ENCODE measurements around the gene UBE2J1.

DNA sequence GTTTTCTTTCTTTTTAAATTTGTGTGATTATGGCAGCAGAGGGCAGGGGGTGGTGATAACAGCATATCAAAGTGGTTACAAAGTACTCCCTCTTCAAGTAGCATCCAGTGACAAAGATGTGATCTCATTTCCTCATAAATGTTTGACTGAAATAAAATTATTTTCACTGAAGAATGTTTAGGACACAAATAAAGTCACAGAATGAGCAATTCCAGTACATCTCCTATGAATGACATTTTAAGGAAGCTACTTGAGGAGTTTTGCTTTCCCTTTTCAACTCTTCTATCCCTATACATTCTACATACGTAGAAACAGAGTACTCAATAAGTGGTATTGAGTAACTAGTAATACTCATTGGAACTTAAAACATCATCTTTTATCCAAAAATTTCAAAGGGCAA is 23.5 kb downstream of the UBE2J1 start:
- TF ChIP-seq ZHX1 (conservative IDR thresholded peaks at IDR 0.05; ENCODE audit: low read length) = no peak
- TF ChIP-seq POLR2A (conservative IDR thresholded peaks at IDR 0.05) = no peak
- TF ChIP-seq CBX8 (IDR thresholded peaks at IDR 0.05; ENCODE audit: borderline replicate concordance, extremely low read depth, low read depth, low read length, poor library complexity, severe bottlenecking) = no peak
- TF ChIP-seq NFIC (IDR thresholded peaks at IDR 0.05) = no peak
- TF ChIP-seq ZNF512 (tag; IDR thresholded peaks at IDR 0.05) = no peak
